GM12873 (cell line): ENCODE results near the gene CTSE.

Experiments used
- CTCF ChIP-seq: IDR thresholded peaks from 2 replicates; pipeline ENCODE4 v1.5.1; 2012; ENCODE audit warnings: low read depth, mild to moderate bottlenecking, moderate library complexity, low read length, control low read depth; ENCODE audit not compliant: insufficient read depth; ENCODE audit errors: missing control alignments

Gene CTSE

GRCh38 chr1:205971082-205971481, 52.6 kb downstream of the CTSE start:
- TF ChIP-seq CTCF: no peak

- no peak for TF ChIP-seq CTCF
These were observed 53.2 kb downstream of the CTSE start for GRCh38 chr1:205970486-205970885.

GRCh38 chr1:205969229-205969628, 54.5 kb downstream of the CTSE start:
- TF ChIP-seq CTCF: no peak

- TF ChIP-seq CTCF: no peak
These were observed 56.0 kb downstream of the CTSE start for GRCh38 chr1:205967554-205968335.

- no peak for TF ChIP-seq CTCF
These were observed 58.4 kb downstream of the CTSE start for GRCh38 chr1:205965036-205965884.

- no peak for TF ChIP-seq CTCF
These were observed 60.1 kb downstream of the CTSE start for GRCh38 chr1:205963352-205964155.

- no peak for TF ChIP-seq CTCF
These were observed 60.9 kb downstream of the CTSE start for GRCh38 chr1:205962821-205963221.
